ENCODE data around the gene PLAGL2. TPM values are rescaled to one million over a fixed set of nuclear protein-coding genes. Genes with fewer than 3 reads are reported as not detected.
A peak's percentile ranks its signal among the peaks of the same experiment; 100 is the strongest.

Gene PLAGL2
- total RNA-seq, 1 donor from 2014 or later: 59.3 TPM

DNA sequence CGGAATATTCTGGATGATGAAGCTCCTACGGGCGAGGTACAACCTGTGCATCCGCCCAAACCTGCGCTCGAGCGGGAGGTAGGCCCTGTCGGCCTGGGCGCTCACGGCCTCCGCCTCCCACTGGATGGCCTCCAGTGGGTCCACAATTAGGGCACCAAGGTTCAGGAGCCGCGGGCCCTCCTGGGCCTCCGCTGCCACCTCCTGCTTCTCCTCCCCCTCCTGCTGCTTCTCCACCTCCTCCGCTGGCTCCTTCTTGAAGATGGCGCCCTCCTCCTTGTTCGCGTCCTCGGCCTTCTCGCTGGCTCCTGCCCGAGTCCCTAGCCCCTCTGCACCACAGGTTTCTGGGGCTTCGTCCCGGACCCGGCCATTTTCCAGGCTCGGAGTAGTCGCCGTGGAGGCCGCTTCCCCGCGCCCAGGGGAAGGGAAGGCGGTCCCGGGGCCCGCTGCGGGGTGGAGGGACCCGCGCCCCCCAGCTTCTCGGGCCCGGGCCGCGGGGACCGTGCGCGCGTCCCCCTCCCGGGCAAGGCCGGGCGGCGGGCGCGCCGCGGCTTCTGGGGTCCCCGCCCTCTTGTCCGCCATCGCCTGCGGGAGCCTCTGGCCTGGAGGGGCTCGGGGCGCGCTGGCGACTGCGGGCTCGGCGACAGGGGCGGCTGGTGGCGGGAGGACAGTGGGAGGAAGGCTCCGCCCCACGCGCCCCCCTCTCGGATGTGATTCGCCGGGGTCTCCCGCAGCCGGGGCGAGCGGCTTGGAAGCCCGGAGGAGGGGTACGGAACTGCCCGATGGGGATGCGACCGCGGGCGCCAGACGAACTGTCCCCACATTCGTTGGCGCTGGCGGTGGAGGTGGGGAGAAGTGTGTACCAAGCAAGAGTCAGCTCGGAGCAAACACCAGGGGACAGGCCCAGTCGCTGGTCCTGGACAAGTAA, 17.6 kb downstream of the PLAGL2 start:
- H3K9me3 Mint-ChIP-seq (ENCODE audit: low read depth): no peaks in the 10 kb centered on the region
- H3K4me3 Mint-ChIP-seq (ENCODE audit: low read depth): peak overlapping the region; percentile 81
- H3K27me3 Mint-ChIP-seq: no peaks in the 10 kb centered on the region
- DNase-seq (ENCODE audit: low spot score, unreplicated experiment): peak; percentile 66
- H3K27ac Mint-ChIP-seq: peak overlapping the region; percentile 94
- TF ChIP-seq, protein P1, sequence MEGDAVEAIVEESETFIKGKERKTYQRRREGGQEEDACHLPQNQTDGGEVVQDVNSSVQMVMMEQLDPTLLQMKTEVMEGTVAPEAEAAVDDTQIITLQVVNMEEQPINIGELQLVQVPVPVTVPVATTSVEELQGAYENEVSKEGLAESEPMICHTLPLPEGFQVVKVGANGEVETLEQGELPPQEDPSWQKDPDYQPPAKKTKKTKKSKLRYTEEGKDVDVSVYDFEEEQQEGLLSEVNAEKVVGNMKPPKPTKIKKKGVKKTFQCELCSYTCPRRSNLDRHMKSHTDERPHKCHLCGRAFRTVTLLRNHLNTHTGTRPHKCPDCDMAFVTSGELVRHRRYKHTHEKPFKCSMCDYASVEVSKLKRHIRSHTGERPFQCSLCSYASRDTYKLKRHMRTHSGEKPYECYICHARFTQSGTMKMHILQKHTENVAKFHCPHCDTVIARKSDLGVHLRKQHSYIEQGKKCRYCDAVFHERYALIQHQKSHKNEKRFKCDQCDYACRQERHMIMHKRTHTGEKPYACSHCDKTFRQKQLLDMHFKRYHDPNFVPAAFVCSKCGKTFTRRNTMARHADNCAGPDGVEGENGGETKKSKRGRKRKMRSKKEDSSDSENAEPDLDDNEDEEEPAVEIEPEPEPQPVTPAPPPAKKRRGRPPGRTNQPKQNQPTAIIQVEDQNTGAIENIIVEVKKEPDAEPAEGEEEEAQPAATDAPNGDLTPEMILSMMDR (IDR thresholded peaks at IDR 0.05; ENCODE audit: unreplicated experiment): no peak
- H3K36me3 Mint-ChIP-seq (ENCODE audit: insufficient read depth): peaks cover 9% of the 10 kb centered on the region
- peaks cover 21% of the 10 kb centered on the region for H3K4me1 Mint-ChIP-seq (ENCODE audit: low read depth)

DNA sequence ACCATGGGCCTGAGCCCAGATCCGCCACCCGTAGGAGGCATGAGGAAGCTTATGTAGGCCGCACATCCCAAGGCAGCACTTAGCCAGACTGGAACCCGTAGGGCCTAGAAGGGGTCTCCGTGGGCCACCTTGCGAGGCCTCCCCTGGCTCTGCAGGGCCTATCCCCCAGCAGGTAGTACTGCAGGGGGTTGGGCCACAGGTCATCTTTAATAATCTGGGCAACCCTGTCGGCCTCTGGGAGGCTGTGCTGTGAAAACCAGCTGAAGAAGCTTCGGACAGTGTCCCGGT, 18.5 kb downstream of the PLAGL2 start:
- Mint-ChIP-seq H3K4me3 (ENCODE audit: low read depth) (peak overlapping the region; percentile 81), H3K4me1 (ENCODE audit: low read depth) (peaks cover 21% of the 10 kb centered on the region), H3K36me3 (ENCODE audit: insufficient read depth) (peaks cover 5% of the 10 kb centered on the region), H3K9me3 (ENCODE audit: low read depth) (no peaks in the 10 kb centered on the region), H3K27ac (peak overlapping the region; percentile 94), H3K27me3 (no peaks in the 10 kb centered on the region)
- DNase-seq (ENCODE audit: low spot score, unreplicated experiment): no peak
- TF ChIP-seq, protein P1 (IDR thresholded peaks at IDR 0.05; ENCODE audit: unreplicated experiment): no peak

DNA sequence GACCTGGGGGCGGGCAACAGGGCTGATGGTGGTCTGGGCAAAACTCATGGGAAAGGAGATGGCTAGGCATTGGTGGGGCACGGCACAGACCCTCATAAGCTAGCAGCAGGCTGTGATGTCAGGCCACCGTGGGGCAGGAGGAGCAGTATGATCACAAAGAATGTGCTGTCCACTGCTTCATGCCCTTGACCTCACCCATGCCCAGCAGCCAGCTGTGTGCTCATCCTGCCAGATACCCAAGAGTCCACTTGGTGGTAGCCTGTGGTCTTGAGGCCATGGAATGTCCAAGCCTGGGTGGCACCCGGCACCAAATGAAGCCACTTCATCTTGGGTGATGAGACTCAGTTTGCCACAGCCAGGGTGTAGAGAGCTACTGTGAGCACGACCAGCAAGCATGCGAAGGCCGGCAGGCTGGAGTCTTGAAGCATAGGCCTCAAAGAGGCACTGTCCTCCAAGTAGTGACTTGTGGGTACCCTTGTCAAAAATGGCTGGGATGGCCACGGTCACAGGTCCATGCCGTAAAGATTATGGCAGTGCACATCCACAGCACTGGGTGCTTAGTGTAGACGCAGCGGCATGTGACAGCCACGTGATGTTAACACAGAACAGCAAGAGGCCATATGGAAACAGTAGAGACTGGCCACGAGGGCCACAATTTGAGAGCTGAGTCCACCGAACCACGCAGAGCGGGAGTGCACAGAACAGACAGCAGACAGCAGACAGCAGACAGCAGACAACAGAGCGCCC, 19.0 kb downstream of the PLAGL2 start:
- no peaks in the 10 kb centered on the region for H3K9me3 Mint-ChIP-seq (ENCODE audit: low read depth)
- H3K27me3 Mint-ChIP-seq: no peaks in the 10 kb centered on the region
- peaks cover 4% of the 10 kb centered on the region for H3K36me3 Mint-ChIP-seq (ENCODE audit: insufficient read depth)
- peak overlapping the region; percentile 89 for H3K27ac Mint-ChIP-seq
- DNase-seq (ENCODE audit: low spot score, unreplicated experiment): no peak
- peaks cover 20% of the 10 kb centered on the region for H3K4me1 Mint-ChIP-seq (ENCODE audit: low read depth)
- H3K4me3 Mint-ChIP-seq (ENCODE audit: low read depth): peak overlapping the region; percentile 81
- TF ChIP-seq, protein P1 (IDR thresholded peaks at IDR 0.05; ENCODE audit: unreplicated experiment): no peak

DNA sequence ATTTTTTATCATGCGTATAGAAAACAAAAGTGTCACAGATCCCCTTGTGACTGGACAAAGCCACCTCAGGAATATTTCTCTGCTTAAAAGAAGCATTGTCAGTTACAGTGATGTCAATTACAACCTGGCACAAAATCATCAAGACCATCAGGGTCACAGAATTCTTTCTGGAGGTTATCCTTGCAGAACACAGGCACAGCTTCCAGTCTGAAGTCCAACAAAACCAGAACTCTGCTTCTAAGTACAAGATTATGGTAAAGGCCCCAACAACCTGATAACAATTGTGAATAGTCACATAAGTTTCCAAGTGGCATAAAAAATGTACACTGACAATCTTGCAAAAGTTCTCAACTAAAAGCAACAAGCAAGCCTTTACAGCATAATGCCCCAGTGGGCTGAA, 21.0 kb downstream of the PLAGL2 start:
- Mint-ChIP-seq H3K27ac (no peak overlapping the region), H3K4me3 (ENCODE audit: low read depth) (no peak overlapping the region), H3K9me3 (ENCODE audit: low read depth) (no peaks in the 10 kb centered on the region), H3K36me3 (ENCODE audit: insufficient read depth) (peaks cover 4% of the 10 kb centered on the region), H3K4me1 (ENCODE audit: low read depth) (peaks cover 16% of the 10 kb centered on the region), H3K27me3 (no peaks in the 10 kb centered on the region)
- TF ChIP-seq, protein P1 (IDR thresholded peaks at IDR 0.05; ENCODE audit: unreplicated experiment): no peak
- DNase-seq (ENCODE audit: low spot score, unreplicated experiment): no peak

DNA sequence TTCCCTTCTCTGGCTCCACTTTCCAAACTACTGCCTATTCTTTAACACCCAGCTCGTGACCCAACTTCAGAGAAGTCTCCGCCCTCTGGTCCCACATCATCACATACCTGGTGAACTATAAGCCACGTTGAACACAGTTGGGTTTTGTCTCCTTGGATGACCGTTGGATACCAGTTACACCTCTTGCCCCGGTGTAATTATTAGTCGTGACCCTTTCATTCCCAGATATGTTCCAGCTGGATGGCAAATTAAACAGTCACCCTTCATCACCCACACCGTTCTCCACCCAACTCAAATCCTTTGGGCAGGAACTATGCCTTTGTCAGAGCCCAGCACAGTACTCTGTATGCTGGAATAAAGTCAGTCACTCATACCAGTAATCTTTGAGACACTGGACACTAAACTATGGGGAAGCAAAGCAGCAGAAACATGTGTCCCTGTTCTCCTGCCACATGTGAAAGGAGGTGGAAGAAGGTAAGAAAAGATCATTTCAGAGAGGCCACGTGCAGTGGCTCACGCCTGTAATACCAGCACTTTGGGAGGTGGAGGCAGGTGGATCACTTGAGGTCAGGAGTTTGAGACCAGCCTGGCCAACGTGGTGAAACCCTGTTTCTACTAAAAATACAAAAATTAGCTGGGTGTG, 22.5 kb downstream of the PLAGL2 start:
- Mint-ChIP-seq H3K4me3 (ENCODE audit: low read depth) (no peak overlapping the region), H3K27me3 (no peaks in the 10 kb centered on the region), H3K9me3 (ENCODE audit: low read depth) (no peaks in the 10 kb centered on the region), H3K4me1 (ENCODE audit: low read depth) (peaks cover 10% of the 10 kb centered on the region), H3K36me3 (ENCODE audit: insufficient read depth) (peaks cover 4% of the 10 kb centered on the region), H3K27ac (no peak overlapping the region)
- DNase-seq (ENCODE audit: low spot score, unreplicated experiment): no peak
- TF ChIP-seq, protein P1 (IDR thresholded peaks at IDR 0.05; ENCODE audit: unreplicated experiment): no peak

All from progenitor cell of endocrine pancreas (in vitro differentiated cells).